Neural cell (in vitro differentiated cells): Measurements from ENCODE around the gene KCTD14.

Experiments used
- POLR2AphosphoS5 ChIP-seq: IDR thresholded peaks from 2 replicates; pipeline ENCODE4 v1.6.1; 2012
- RAD21 ChIP-seq: fragments of 450-650 bp; conservative IDR thresholded peaks from 2 replicates; pipeline ENCODE4 v1.6.1; 2014; ENCODE audit warnings: antibody characterized with exemption, mild to moderate bottlenecking, moderate library complexity
- TF ChIP-seq, protein P1 (sequence below): fragments of 450-650 bp; IDR thresholded peaks from 2 replicates; pipeline ENCODE4 v1.5.1; 2014; ENCODE audit warnings: antibody characterized with exemption, mild to moderate bottlenecking, moderate library complexity; ENCODE audit not compliant: poor library complexity, severe bottlenecking

DNA sequence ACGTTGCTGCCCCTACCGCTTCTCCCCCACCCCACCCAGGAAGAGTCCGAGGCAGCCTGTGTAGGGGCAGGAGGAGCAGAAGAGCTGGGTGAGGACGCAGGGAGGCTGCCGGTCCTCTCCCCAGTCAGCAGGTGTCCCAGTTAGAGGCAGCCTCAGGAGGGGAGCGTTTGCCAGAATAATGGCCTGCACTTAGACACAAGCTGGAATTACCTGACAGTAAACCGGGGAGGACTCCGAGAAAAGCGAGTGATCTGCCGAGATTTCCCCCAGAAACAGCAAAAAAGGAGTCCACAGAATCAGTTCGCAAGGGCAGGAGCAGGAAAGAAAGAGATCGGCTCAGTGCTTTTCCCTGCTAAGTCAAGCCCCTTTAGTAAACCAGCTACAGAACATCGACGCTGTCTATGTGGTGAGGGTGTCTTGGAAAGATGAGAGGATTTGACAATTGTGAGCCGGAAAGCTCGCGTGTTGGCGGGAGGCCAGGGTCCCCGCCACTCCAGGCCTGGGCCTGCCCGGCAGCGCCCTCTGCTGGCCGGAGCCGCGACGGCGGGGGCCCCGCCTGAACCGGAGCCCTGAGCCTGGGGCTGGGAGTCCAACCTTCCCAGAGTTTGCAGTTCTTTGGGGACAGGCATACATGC lies 22.9 kb upstream of the KCTD14 start:
- TF ChIP-seq, protein P1, sequence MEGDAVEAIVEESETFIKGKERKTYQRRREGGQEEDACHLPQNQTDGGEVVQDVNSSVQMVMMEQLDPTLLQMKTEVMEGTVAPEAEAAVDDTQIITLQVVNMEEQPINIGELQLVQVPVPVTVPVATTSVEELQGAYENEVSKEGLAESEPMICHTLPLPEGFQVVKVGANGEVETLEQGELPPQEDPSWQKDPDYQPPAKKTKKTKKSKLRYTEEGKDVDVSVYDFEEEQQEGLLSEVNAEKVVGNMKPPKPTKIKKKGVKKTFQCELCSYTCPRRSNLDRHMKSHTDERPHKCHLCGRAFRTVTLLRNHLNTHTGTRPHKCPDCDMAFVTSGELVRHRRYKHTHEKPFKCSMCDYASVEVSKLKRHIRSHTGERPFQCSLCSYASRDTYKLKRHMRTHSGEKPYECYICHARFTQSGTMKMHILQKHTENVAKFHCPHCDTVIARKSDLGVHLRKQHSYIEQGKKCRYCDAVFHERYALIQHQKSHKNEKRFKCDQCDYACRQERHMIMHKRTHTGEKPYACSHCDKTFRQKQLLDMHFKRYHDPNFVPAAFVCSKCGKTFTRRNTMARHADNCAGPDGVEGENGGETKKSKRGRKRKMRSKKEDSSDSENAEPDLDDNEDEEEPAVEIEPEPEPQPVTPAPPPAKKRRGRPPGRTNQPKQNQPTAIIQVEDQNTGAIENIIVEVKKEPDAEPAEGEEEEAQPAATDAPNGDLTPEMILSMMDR = peak; percentile 83
- TF ChIP-seq RAD21 (peak; percentile 81), POLR2AphosphoS5 (no peak)
